Measurements from ENCODE around the gene FOXP1.

- TF ChIP-seq POLR2AphosphoS5 (IDR thresholded peaks at IDR 0.05; ENCODE audit: low read depth, low read length): no peak
- no peak for TF ChIP-seq POLR2A (IDR thresholded peaks at IDR 0.05; ENCODE audit: low read depth, low read length)
- TF ChIP-seq TAF1 (IDR thresholded peaks at IDR 0.05; ENCODE audit: low read depth, low read length): no peak
- TF ChIP-seq PAX5 (IDR thresholded peaks at IDR 0.05; ENCODE audit: insufficient read depth, low read length, severe bottlenecking): no peak
- no peak for TF ChIP-seq POU2F2 (IDR thresholded peaks at IDR 0.05; ENCODE audit: low read depth, low read length)
Observed at GRCh38 chr3:71016178-71016845, 567.2 kb downstream of the FOXP1 start.
